ENCODE measurements around the gene AIRE. TPM values are rescaled to one million over a fixed set of nuclear protein-coding genes. Genes with fewer than 3 reads are reported as not detected.

AIRE gene
- polyA plus RNA-seq, 1 donor, result 0.42 TPM

GRCh38 chr21:44323591-44323990, 37.9 kb downstream of the AIRE start:
- DNase-seq, result no peak

GRCh38 chr21:44324106-44324853, 38.6 kb downstream of the AIRE start:
- no peak for DNase-seq

- DNase-seq, result no peak
Observed at GRCh38 chr21:44324854-44325107, 39.1 kb downstream of the AIRE start.

GRCh38 chr21:44325386-44326271, 40.0 kb downstream of the AIRE start:
- DNase-seq, result no peak

GRCh38 chr21:44326272-44326647, 40.6 kb downstream of the AIRE start:
- no peak for DNase-seq

GRCh38 chr21:44326716-44327602, 41.3 kb downstream of the AIRE start:
- no peak for DNase-seq

GRCh38 chr21:44327603-44327974, 41.9 kb downstream of the AIRE start:
- no peak for DNase-seq

GRCh38 chr21:44328242-44328895, 42.7 kb downstream of the AIRE start:
- DNase-seq, result no peak

- DNase-seq, result no peak
Observed at GRCh38 chr21:44329086-44329889, 43.6 kb downstream of the AIRE start.

- no peak for DNase-seq
Observed at GRCh38 chr21:44329971-44330681, 44.5 kb downstream of the AIRE start.

GRCh38 chr21:44330698-44331097, 45.0 kb downstream of the AIRE start:
- no peak for DNase-seq

GRCh38 chr21:44331209-44331608, 45.5 kb downstream of the AIRE start:
- DNase-seq, result no peak

- no peak for DNase-seq
Observed at GRCh38 chr21:44331650-44332307, 46.1 kb downstream of the AIRE start.

GRCh38 chr21:44332383-44332782, 46.7 kb downstream of the AIRE start:
- DNase-seq, result no peak

- no peak for DNase-seq
Observed at GRCh38 chr21:44332965-44333364, 47.3 kb downstream of the AIRE start.

- DNase-seq, result no peak
Observed at GRCh38 chr21:44333509-44334328, 48.0 kb downstream of the AIRE start.

GRCh38 chr21:44334329-44335030, 48.8 kb downstream of the AIRE start:
- no peak for DNase-seq

- no peak for DNase-seq
Observed at GRCh38 chr21:44335266-44336059, 49.8 kb downstream of the AIRE start.
